Renal cortical epithelial cell (primary cell): ENCODE data around the gene LRIT2. TPM values are rescaled to one million over a fixed set of nuclear protein-coding genes. Genes with fewer than 3 reads are reported as not detected.

Source experiments
- DNase-seq: peaks from one replicate; pipeline ENCODE4 v3.0.0-alpha.2; 2011; ENCODE audit warnings: low read depth
- total RNA-seq: library from RNA; depleted of rRNA; stranded (reverse); fragments of >200 nt; gene quantifications from 2 replicates; pipeline ENCODE4 v1.2.3, GENCODE V29; 2014

Gene LRIT2
- total RNA-seq, 1 donor from 2014 or later = not detected

DNA sequence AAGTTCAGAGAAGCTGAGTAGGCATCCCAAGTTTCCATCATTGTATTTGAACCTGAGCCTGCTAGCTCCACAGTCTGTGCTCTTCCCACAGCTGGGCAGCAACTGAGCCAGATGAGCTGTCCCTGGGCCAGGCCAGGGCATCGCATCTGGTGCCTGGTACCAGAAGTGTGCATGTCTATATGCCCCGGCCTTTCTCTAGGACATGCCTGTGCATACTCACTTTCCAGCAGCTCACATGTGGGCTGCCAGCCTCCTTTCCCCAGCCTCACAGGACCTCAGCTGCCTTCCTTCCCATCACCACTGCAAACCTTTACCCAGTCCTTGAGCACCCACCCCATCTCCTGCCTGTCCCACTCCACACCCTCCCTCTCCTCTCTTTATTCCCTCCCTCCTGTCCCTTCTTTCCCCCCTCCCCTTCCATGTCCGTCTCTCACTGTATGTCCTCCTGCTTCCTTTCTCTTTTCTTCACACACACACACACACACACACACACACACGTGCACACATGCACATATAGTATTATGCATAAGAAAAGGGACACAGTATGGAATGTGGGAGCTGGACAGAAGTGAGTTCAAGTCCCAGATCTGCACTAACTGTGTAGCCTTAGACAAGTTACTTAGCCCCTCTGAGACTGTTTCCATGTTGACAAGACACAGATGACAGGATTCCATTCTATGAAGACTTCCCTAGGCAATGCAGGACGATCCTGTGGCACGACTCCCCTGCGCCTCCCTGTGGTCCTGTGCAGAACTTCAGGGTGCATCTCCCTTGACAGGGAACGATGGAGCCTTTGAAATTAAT lies 20.1 kb downstream of the LRIT2 start:
- DNase-seq = peak; percentile 50

DNA sequence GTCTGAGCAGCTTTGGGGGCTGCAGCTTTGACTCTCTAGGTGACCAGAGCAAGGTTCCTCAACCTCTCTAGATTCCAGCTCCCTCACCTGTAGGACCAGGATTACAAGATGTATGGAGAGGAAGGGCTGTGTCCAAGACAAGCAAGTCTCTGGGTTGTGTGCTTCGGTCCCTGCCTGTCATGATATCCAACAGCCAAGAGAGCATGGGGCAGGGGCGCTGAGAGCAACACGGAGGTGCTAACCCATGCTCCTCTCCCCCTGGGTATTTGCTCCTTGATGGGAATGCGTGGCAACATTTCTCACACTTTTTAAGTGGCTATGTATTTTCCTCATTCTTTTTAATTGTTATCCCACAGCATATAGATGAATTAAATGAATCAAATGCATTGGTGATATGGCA lies 20.7 kb downstream of the LRIT2 start:
- DNase-seq = no peak

DNA sequence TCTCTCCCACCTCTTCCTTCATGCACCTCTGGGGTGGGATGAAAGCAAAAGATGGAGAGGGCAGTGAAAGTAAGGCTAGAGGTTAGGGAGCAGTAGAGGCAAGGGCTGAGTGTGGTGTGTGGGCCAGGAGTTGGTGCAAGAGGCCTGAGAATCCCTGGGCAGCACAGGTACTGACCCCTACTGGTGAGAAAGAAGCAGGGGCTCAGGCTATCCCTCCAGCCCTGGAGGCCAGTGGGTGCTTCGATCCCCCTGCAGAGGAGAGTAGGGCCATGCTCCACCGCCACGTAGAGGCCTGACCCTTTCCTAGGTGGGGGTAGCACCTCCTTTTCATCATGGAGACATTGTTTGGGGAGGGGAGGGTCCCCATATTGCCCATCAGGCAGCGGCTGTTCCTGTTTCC lies 21.2 kb downstream of the LRIT2 start:
- DNase-seq = peak; percentile 13

DNA sequence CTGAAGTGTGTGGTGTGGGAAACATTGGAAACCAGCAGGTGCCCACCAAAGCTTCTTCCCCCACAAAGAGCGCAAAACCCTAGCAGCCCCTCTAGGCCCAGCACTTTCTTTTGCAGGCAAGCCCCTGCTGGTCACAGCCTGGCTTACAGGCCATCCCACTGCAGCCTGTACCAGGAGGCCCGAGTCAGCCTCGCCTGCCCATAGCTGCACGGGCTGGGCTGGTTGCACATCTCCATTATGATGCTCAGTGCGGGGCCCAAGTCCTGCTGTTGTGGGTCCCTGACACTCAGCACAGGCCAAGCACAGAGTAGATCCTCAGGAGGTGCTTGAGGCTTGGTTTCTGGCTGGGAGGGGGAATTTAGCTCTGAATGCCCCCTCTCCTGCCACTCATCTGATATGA lies 23.0 kb downstream of the LRIT2 start:
- DNase-seq = no peak

DNA sequence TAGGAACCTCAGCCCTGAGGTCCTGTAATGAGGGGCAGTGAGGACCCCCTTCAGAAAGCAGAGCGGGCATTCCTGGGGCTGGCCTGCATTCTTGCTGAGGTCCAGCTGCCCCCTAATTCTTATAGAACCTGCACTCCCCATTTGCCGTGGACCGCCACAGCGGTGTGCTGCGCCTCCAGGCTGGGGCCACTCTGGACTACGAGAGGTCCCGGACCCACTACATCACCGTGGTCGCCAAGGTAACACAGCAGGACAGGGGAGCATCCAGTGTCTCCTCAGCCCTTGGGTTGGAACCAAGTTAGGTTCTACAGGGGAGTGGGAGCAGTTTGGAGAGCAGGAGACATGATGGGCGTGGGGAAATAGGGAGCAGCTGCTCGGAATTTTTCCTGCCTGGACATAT lies 23.7 kb downstream of the LRIT2 start:
- no peak for DNase-seq

DNA sequence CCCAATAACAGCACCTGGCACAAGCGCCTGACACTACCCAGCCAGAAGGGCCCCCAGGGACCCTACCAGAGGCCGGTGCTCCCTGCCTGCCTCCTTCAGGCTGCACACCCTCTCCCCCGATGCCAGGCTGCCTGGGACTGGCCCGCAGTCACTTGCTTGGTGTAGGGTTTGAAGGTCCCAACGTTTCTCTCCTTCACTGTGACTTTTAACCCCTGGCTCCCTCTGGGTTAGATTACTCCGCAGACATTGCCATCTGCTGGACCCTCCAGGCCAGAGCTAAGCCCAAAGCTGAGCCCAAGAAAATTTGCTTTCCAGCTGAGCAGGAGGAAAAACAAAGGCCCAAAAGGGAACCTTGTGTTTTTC lies 24.1 kb downstream of the LRIT2 start:
- DNase-seq = no peak

DNA sequence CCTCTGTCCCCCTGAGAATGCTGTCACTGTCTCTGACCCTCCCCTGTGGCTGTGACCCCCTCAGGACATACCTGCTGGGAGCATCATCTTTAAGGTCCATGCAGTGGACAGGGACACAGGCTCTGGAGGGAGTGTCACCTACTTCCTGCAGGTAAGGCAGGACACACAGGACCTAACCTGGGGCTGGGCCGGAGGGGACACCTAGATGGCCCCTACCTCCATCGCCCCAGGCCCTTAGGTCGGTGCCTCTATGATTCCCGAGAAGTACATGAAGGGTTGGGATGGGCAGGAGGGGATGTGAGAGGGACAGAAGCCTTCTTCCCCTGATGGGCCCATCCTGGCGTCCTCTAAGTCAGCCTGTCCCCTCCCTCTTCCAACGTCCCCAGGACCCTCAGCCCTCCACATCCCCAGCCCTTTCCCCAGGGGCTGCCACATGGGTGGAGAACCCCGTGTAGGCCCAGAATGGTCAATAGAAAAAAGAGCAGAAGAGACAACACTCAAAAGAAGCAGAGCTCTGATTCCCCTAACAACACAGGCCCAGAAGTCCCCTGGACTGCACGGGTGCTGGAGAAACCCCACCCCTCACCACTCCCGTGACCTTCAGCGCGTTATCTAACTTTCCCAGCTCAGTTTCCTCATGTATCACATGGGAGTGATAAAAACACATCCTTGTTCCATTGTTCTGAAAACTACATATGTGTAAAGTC lies 24.7 kb downstream of the LRIT2 start:
- no peak for DNase-seq

DNA sequence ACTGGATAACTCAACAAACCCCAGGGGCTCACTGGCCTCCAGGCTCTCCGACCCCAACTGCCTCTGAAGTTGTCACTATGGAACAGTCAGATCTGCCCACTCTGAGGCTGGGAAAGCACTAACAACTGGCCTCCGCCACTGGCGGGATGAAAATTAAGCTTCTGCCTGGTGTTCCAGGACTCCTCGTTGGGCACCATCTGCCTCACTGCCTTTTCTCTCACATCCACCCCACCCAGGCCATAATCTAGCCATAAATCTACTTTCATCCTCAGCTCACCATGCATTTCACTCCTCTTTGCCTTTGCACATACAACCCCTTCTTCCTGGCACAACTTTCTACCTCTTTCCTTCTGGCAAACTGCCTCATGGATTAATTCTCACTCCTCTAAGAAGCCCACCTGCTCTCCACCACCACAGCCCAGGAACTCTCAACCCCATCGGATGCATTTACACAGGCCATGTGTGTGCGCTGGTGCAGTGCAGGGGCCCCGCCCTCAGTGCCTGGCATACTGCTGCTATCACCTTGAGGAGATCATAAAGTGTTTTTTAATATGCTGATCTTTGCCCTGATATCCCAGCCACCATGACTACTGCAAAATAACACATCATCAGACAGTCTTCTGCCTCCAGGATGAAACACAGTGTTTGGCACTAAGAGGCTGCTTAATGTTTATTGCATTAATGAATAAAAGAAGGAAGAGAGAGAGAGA lies 27.0 kb downstream of the LRIT2 start:
- no peak for DNase-seq

DNA sequence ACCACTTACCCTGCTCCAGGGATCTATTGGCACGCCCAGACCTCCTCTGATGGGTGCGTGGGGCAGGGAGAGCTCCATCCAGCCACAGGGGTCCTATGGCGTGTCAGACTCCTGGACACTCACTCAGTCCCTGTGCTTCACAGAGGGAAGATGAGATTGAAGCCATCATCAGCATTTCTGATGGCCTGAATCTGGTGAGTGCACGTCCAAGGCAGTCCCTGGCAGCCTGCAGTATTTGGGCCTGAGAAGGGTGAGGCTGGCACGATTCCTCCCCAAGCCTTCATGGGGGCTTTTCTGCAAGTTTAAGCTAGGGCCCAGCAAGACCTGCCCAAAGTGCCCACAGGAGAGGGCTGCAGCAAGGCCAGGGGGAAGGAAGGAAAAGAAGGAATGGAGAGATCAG lies 27.7 kb downstream of the LRIT2 start:
- DNase-seq = no peak

DNA sequence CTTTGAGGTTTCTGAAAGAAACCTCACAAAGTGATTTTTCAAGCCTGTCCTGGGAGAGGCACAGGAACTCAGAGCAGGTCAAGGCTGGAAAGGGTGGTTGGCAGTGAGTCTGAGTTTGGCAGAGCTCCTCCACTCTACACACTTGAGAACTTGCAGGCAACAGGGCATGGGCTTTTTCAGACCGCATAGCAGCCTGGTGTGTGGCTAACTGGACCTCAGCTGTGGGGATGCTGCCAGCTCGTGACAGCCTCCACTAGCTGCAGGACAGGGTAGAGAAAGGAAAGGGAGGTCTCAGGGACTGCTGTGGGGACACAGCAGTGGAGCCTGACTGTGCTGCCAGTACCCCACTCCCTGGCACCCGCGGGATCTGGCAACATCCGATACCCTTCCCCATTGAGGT lies 28.4 kb downstream of the LRIT2 start:
- no peak for DNase-seq

DNA sequence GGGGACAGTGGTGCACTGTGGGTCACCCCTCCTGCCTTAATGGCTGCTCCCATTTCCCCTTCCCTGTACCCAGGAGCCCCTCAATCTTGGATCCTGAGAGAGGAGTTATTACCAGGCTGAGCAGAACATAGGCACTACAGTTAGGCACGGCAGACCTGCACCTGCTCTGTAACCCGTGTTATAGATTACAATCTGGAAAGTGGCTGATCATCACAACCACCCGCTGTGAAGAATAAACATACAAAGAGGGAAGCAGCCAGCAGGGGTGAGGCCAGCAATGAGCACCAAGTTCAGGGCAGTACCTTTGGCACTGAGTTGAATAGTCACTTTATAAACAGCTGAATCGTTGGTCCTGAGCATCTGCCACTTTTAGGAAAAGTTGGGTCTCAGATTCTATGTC lies 29.3 kb downstream of the LRIT2 start:
- DNase-seq = no peak

DNA sequence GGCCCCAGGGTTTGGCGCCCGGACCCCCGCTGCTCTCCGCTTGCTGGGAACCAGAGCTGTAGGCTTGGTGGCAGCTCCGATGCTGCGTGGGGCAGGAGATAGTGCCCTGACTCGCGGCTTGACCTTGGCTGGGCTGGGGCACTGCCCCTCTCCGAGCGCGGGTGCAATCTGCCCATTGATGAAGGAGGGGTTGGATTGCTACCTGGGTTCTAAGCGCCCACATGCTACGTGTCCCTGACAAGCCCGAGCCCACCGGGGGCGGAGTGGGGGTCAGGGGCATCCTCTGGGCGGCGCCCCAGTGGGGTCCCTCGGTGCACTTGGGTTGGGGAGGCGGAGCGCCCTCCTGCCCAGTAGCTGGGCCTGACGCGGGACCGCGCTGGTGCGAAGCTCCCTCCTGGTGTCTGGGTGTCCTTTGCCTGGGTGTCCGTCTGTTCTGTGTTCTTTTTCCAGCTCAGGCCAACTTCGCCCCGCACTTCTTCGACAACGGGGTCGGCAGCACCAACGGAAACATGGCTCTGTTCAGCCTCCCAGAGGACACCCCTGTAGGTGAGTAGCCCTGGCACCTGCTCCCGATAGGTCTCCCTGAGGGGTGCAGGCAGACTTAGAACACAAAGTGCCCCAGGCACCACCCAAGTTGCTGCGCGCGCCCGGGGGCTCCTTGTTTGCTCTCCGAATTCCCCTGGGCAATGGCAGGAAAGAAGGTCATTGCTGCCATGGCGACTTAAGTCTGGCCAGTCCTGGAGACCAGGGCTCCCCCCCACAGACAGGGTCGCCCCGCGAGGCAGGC lies 30.1 kb downstream of the LRIT2 start:
- no peak for DNase-seq

DNA sequence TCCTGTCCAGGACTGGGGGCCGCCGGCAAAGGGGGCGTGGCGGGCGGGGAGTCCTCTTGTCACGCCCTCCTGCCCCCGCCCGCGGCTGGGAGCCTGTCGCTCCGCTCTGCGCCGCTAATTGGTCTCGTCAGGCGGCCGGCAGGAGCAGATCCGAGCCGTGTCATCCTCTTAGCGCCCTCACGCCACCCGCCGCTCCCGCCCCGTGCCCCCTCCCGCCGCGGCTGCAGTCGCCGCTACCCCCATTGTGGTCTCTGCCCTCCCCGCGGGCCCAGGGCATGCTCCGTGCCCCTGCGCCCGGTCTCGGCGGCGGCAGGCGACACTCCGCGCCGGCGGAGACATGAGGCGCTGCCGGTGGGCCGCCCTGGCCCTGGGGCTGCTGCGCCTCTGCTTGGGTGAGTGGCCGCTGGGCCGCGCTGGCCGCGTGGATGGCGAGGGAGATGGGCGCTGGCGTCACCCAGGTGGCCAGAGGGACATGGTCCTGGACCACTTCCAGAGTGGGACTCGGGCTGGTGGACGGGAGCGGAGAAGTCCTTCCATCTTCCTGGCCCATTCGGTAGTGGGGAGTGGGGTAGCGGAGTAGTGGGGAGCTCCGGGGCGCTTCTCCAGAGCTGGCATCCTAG lies 30.8 kb downstream of the LRIT2 start, which contains the start of gene CDHR1:
Gene CDHR1 (plus strand): TSS at position 114 of the 620 bp plus-strand sequence. CDS start 224 bp downstream, at position 338.
- no peak for DNase-seq

DNA sequence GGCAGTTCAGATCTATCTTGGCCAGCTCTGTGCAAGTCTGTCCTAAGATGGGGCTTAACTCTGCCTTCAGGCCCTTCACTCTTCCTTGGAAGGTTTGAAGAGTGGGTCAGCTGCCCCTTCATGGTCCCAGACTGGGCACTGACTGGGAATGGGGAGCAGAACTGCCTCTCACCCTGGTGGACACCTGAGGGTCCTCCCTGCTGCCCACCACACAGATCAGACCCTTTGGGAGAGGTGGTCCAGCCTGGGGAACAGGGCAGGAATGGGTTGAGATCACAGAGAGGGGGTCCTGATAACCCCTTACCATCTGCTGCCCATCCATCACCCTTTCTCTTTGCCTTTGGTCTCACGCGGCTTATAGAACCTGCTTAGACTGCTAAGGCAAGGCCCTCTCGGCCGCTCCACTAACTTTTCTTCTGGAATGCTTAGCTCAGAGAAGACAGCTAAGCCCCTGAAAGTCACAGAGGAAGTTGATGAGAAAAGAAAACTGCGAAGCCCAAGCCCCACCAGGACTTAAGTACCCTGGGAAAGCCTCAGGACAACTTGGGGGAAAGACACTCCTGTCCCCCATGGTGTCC lies 31.4 kb downstream of the LRIT2 start:
- no peak for DNase-seq

DNA sequence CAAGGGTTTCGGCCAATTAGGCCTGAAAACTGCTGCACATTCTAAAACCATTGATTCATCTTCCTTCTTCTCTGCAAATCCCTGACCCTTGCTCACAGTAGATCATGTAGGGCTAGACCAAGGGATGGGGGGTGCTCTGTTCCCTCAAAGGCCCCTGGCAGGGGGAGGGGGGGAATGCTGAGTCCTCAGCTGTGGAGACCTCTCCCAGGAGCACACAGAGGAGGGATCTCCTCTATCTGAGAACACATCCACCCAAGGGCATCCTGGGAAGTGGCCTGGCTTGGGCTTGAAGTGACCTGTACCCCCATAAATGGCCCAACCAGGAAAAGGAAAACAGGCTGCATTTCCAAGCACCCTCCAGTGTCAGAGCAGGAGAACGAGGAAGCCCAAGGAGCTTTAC lies 32.0 kb downstream of the LRIT2 start:
- no peak for DNase-seq

DNA sequence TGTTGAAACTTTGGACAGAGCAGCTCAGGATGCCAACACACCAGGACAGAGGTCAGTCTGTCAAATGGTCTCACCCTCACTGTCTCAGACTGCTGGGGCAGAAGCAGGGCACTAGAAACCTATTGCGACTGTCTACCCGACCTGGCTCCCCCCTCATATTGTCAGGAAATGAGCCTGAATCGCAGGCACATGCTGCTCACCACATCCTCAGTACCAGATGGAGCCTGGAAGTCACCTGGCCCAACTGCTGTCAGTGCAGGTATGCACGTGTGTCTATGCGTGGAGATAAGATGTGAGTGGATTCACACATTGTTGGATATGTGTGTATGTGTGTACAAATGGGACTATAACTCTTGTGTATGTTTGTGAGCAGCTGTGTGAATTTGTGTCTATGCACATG lies 34.2 kb downstream of the LRIT2 start:
- no peak for DNase-seq

DNA sequence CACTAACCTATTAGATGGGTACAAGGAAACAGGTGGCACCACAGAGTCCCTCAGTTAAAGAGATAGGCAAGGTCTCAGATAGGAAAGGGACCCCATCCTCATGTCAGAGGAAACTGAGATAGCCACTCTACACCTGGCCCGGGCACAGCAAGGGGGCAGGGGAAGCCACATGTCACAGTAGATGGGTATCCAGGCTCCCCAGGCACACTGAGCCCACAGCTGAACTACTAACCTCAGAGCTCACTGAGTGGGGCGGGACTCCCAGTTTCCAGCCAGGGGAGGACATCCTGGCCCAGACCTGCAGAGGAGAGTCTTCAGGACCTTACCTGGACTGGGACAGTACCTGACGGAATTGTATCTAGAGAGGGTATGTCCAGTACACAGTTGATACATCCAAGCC lies 34.7 kb downstream of the LRIT2 start:
- no peak for DNase-seq

DNA sequence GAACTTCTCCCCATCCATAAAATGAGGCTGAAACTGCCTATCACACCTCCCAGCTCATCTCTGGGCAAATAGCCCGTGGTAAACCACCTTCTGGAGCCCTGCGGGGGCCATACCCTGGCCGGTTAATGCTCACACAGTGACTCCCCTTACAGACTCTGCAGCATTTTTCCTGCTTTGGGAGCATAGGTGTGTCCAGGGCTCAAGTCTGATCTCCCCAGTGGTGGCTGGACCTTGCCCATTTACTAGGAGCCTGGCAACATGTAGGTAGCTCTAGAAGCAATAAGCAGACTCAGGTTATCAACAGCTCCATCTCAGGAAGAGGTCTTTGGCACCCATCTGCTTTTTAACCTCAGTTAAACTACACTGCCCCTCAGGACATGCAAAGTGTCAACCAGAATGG lies 36.5 kb downstream of the LRIT2 start:
- DNase-seq = no peak

DNA sequence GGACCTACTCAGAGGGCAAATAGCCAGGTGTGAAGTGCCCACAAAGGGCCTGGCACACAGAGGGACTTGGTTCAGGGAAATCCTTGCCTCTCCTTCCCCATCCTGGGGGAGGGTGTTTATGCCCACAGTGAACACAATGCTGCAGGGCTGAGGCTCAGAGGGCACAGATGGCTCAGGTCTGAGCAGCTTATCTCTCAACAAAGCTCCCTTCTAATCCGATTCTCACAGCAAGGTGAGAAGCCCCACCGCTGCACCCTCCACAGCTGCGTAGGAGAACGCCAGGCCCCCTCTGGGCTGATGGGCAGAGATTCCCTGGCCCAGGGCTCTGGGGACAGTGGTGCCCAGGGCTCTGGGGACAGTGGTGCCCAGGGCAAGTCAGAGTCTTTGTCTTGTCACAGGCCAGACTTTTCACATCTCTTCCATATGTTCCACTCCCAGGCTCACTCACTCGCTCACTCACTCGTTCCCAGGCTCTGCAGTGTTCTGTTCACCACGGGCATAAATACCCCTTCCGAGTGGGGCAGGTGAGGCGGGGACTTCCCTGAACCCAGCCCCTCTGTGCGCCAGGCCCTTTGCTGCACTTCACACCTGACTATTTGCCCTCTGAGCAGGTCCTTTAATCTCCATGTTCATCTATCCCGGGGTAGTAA lies 39.7 kb downstream of the LRIT2 start:
- no peak for DNase-seq

DNA sequence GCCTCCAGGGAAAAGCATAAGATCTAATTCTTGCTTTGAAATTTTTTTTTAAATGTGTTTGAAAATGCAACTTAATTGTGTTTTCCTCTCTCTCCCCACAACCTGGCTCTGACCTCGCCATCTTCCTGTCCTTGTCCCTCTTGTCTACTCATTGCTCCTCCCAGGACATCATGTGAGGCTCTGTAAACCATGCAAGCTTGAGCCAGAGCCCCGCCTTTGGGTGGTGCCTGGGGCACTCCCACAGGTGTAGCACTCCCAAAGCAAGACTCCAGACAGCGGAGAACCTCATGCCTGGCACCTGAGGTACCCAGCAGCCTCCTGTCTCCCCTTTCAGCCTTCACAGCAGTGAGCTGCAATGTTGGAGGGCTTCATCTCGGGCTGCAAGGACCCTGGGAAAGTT lies 40.8 kb downstream of the LRIT2 start:
- no peak for DNase-seq

DNA sequence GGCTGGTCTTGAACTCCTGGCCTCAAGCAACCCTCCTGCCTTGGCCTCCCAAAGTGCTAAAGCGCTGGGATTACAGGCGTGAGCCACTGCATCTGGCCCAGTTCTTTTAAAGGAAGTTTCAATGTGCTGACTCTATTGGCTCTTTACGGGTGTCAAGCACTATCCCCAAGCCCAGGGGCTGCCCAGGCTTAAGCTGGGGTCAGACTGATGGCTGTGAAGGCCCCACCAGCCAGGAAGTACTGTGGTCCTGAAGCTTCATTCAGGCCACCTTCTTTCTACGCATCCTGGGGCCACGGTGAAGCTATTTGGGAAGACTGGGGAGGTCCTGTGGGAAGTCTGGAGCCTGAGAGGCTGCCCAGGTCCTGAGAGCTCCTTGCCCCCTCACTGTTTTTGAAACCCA lies 43.7 kb downstream of the LRIT2 start:
- DNase-seq = no peak
